HCT116 (cell line): ENCODE results near the gene STK32C. TPM values are rescaled to one million over a fixed set of nuclear protein-coding genes. Genes with fewer than 3 reads are reported as not detected.

ENCODE experiments used
- ATAC-seq: fragments of 200-7000 bp; cut with Tn5 transposase; 2 replicates; pipeline ENCODE4 v1.9.1; 2020; ENCODE audit warnings: mild to moderate bottlenecking, moderate library complexity
- BruUV-seq: library from RNA; stranded (reverse); fragments of 400-500 nt; replicated peaks from 2 replicates; lab custom pipeline; 2021; lab: Mats Ljungman, UMichigan
- CTCF ChIA-PET: fragments of 300-600 bp; sonication (Branson Sonifier 250); formaldehyde crosslinking; loops from one replicate; lab custom pipeline; 2021; ENCODE audit warnings: antibody characterized with exemption; lab: Charles Lee
- POLR2A ChIA-PET: fragments of 300-600, 350-600 bp; sonication (Branson Sonifier 250); formaldehyde crosslinking; loops from one replicate; lab custom pipeline; 2021; ENCODE audit warnings: antibody characterized with exemption; lab: Charles Lee
- RAD21 ChIA-PET, 2 experiments: fragments of 300-600 bp; sonication (Branson Sonifier 250); formaldehyde crosslinking; loops; one replicate each; lab custom pipeline; 2023; ENCODE audit warnings: low total read pairs in 2 of 2; ENCODE audit not compliant: uncharacterized antibody in 2 of 2, unreplicated experiment in 2 of 2, low non-redundant PET in 1 of 2; lab: Charles Lee
- DNase-seq: peaks from one replicate; pipeline ENCODE4 v3.0.0-alpha.2; 2010; ENCODE audit warnings: low read depth, low spot score
- H2AFZ ChIP-seq: fragments of 200-600 bp; shearing (Covaris generic), sonication (generic); 2 replicates; pipeline ENCODE4 v1.6.1; 2017; ENCODE audit warnings: low read depth, mixed run types, mixed read lengths, antibody characterized with exemption, low read length; ENCODE audit not compliant: poor library complexity, severe bottlenecking
- H3K27ac ChIP-seq: 2 replicates; pipeline ENCODE4 v1.5.1; 2012; ENCODE audit warnings: low read depth, low read length
- H3K27me3 ChIP-seq: fragments of 200-600 bp; sonication (generic); 2 replicates; pipeline ENCODE4 v1.6.1; 2016; ENCODE audit warnings: mixed run types, low read length, mixed read lengths; ENCODE audit not compliant: insufficient read depth
- H3K36me3 ChIP-seq, 2 experiments: fragments of 200-500 bp in 1 of 2; fragments of 200-600 bp in 1 of 2; sonication (Bioruptor generic) in 1 of 2; sonication (generic) in 1 of 2; 2 replicates each; pipeline versions ENCODE4 v1.5.1 to v1.6.1; 2014 to 2016; ENCODE audit warnings: low read length in 2 of 2, inconsistent platforms in 1 of 2, mixed read lengths in 1 of 2, mixed run types in 1 of 2; ENCODE audit not compliant: insufficient read depth in 2 of 2, control insufficient read depth in 1 of 2
- H3K4me1 ChIP-seq, 2 experiments: fragments of 200-600 bp in 1 of 2; sonication (generic) in 1 of 2; 2 replicates each; pipeline versions ENCODE4 v1.5.1 to v1.6.1; 2012 to 2017; ENCODE audit warnings: low read length in 2 of 2, inconsistent platforms in 1 of 2, mild to moderate bottlenecking in 1 of 2, mixed read lengths in 1 of 2, mixed run types in 1 of 2, moderate library complexity in 1 of 2; ENCODE audit not compliant: insufficient read depth in 2 of 2, control insufficient read depth in 1 of 2
- H3K4me2 ChIP-seq: fragments of 200-600 bp; sonication (generic); 2 replicates; pipeline ENCODE4 v1.6.1; 2017; ENCODE audit warnings: mixed run types, low read length, mixed read lengths
- H3K4me3 ChIP-seq, 2 experiments: fragments of 200-600 bp in 1 of 2; sonication (generic) in 1 of 2; replicated peaks in 1 of 2; 2 replicates each; pipeline ENCODE4 v1.5.1; 2011 to 2016; ENCODE audit warnings: low read length in 2 of 2, control low read depth in 1 of 2, low read depth in 1 of 2, mild to moderate bottlenecking in 1 of 2, mixed read lengths in 1 of 2, mixed run types in 1 of 2
- H3K79me2 ChIP-seq: fragments of 200-600 bp; sonication (generic); 2 replicates; pipeline ENCODE4 v1.6.1; 2017; ENCODE audit warnings: mild to moderate bottlenecking, mixed run types, low read length, moderate library complexity, mixed read lengths; ENCODE audit not compliant: insufficient read depth
- H3K9ac ChIP-seq: fragments of 200-600 bp; sonication (generic); 2 replicates; pipeline ENCODE4 v1.6.1; 2016; ENCODE audit warnings: low read length, mixed read lengths
- H3K9me2 ChIP-seq: fragments of 200-600 bp; sonication (generic), shearing (Covaris generic); 2 replicates; pipeline ENCODE4 v1.6.1; 2017; ENCODE audit warnings: mixed run types, mild to moderate bottlenecking, moderate library complexity; ENCODE audit not compliant: insufficient read depth
- H3K9me3 ChIP-seq, 2 experiments: fragments of 200-500 bp in 1 of 2; fragments of 200-600 bp in 1 of 2; sonication (Bioruptor generic) in 1 of 2; sonication (generic) in 1 of 2; 2 replicates each; pipeline ENCODE4 v1.6.1; 2014 to 2017; ENCODE audit warnings: low read length in 2 of 2, mixed read lengths in 2 of 2, inconsistent platforms in 1 of 2, low read depth in 1 of 2, mild to moderate bottlenecking in 1 of 2, mixed run types in 1 of 2, moderate library complexity in 1 of 2; ENCODE audit not compliant: control insufficient read depth in 1 of 2, insufficient read depth in 1 of 2
- H4K20me1 ChIP-seq: fragments of 200-600 bp; sonication (generic), shearing (Covaris generic); 2 replicates; pipeline ENCODE4 v1.6.1; 2017; ENCODE audit warnings: mixed run types, mild to moderate bottlenecking, moderate library complexity; ENCODE audit not compliant: insufficient read depth
- CTCF ChIP-seq, 3 experiments: fragments of 200-600 bp in 1 of 3; sonication (generic) in 1 of 3; IDR thresholded peaks in 2 of 3; conservative IDR thresholded peaks in 1 of 3; 2 replicates each; pipeline ENCODE4 v1.5.1; 2012 to 2017; ENCODE audit warnings: low read depth in 2 of 3, low read length in 2 of 3, antibody characterized with exemption in 1 of 3, borderline replicate concordance in 1 of 3, control low read depth in 1 of 3, mild to moderate bottlenecking in 1 of 3, mixed read lengths in 1 of 3, mixed run types in 1 of 3, moderate library complexity in 1 of 3; ENCODE audit not compliant: insufficient read depth in 1 of 3
- SP1 ChIP-seq: IDR thresholded peaks from 2 replicates; pipeline ENCODE4 v1.6.1; 2012; ENCODE audit warnings: low read depth
- TCF7L2 ChIP-seq: IDR thresholded peaks from 2 replicates; pipeline ENCODE4 v1.7.0; 2011; ENCODE audit warnings: borderline replicate concordance, inconsistent platforms; ENCODE audit not compliant: insufficient read depth, insufficient read length; ENCODE audit errors: extremely low read depth
- ZFX ChIP-seq: fragments of 450-650 bp; IDR thresholded peaks from 2 replicates; pipeline ENCODE4 v1.6.1; 2017
- ZNF274 ChIP-seq: fragments of 200-500 bp; sonication (Bioruptor generic); IDR thresholded peaks from 2 replicates; pipeline ENCODE4 v1.6.1; 2014; ENCODE audit warnings: mild to moderate bottlenecking, low read depth, low read length, inconsistent platforms
- intact Hi-C: fragments of 100-400 bp; cut with micrococcal nuclease; formaldehyde crosslinking; loops from 2 replicates; pipeline ENCODE4 v1.10.0; 2022
- total RNA-seq: library from RNA; stranded (reverse); gene quantifications from one replicate; pipeline ENCODE4 v1.2.1, GENCODE V29; 2021; ENCODE audit not compliant: unreplicated experiment

STK32C gene
- total RNA-seq, 1 experiment from 2014 or later: 29.7 TPM

GRCh38 chr10:132252412-132252811 is 55.3 kb downstream of the STK32C start:
- POLR2A ChIA-PET: no interaction called here
- H3K9me3 ChIP-seq: no peaks in the 10 kb centered on the region
- peaks cover 0 to 8% of the 10 kb centered on the region in 2 experiments; a peak in 1 of 4 replicates for H3K4me1 ChIP-seq
- H4K20me1 ChIP-seq: no peaks in the 10 kb centered on the region
- H3K36me3 ChIP-seq: no peaks in the 10 kb centered on the region
- no peak for ATAC-seq
- no peak overlapping the region for H3K9ac ChIP-seq
- H2AFZ ChIP-seq: no peak overlapping the region
- BruUV-seq: no TSS peak
- no peaks in the 10 kb centered on the region for H3K27me3 ChIP-seq
- no peaks in the 10 kb centered on the region for H3K79me2 ChIP-seq
- no peak for DNase-seq
- RAD21 ChIA-PET: no interaction called here
- no peak overlapping the region for H3K27ac ChIP-seq
- no peak overlapping the region for H3K4me3 ChIP-seq
- intact Hi-C loops: no loop called here
- no peaks in the 10 kb centered on the region for H3K9me2 ChIP-seq
- no peak overlapping the region for H3K4me2 ChIP-seq
- TF ChIP-seq ZNF274 (no peak), CTCF (IDR thresholded peaks at IDR 0.05 in 2 of 3, conservative IDR thresholded peaks at IDR 0.05 in 1 of 3; ENCODE audit: borderline replicate concordance in 1 of 3, insufficient read depth in 1 of 3, low read depth in 2 of 3, low read length in 2 of 3) (0 out of 6 replicates have a peak, but pooled peaks of 1 of the 3 experiments have one; percentile 12)
- CTCF ChIA-PET: interaction anchor here (0.6 kb wide), 1 partner anchor 9 kb away, joined by 3 read pairs; no protein-coding TSS in a partner anchor

GRCh38 chr10:132251928-132252327 is 55.8 kb downstream of the STK32C start:
- Histone ChIP-seq H3K9ac (no peak overlapping the region), H3K27ac (no peak overlapping the region), H3K4me3 (no peak overlapping the region), H3K36me3 (no peaks in the 10 kb centered on the region), H3K4me1 (peaks cover 0 to 8% of the 10 kb centered on the region in 2 experiments; a peak in 1 of 4 replicates), H3K9me2 (no peaks in the 10 kb centered on the region), H3K9me3 (no peaks in the 10 kb centered on the region), H4K20me1 (no peaks in the 10 kb centered on the region), H3K27me3 (no peaks in the 10 kb centered on the region), H3K4me2 (no peak overlapping the region), H2AFZ (no peak overlapping the region), H3K79me2 (no peaks in the 10 kb centered on the region)
- DNase-seq (no peak), ATAC-seq (no peak)
- RAD21 ChIA-PET: no interaction called here
- POLR2A ChIA-PET: no interaction called here
- TF ChIP-seq SP1: no peak
- no peak for TF ChIP-seq ZFX
- no peak for TF ChIP-seq TCF7L2
- CTCF ChIA-PET: no interaction called here
- no TSS peak for BruUV-seq
- intact Hi-C loops: no loop called here
